Medulla oblongata (tissue), 1 donor: ENCODE results near the gene DBF4B.
"Not testable (repeated sequence)": the region's sequence is repeated elsewhere in the genome, so short reads cannot be mapped to it uniquely, and the experiment has no call there.

Experiments used
- DNase-seq: peaks from one replicate; pipeline ENCODE4 v3.0.0-alpha.2; 2015; ENCODE audit errors: extremely low spot score

DBF4B gene

DNA sequence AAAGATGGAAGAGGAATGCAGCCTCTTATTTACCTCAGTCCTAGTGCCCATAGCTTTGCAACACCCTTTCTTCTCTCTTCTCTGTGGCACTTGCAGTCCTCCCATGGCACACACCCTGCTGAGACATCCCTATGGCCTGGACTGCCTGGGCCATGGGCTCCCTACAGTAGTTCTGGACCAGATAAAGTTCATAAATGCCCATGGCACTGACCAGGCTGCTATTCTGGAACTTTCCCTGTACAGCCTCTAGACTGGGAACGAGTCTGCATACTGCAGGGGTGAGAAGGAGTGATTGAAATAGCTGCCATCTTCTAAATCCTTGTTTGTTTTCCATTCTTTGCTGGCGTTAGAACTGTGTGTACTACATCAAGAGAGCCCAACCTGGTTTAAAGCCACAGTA lies 25.8 kb downstream of the DBF4B start:
- DNase-seq, result no peak

- DNase-seq, result no peak
Observed at GRCh38 chr17:44736551-44737240, 28.2 kb downstream of the DBF4B start.

DNA sequence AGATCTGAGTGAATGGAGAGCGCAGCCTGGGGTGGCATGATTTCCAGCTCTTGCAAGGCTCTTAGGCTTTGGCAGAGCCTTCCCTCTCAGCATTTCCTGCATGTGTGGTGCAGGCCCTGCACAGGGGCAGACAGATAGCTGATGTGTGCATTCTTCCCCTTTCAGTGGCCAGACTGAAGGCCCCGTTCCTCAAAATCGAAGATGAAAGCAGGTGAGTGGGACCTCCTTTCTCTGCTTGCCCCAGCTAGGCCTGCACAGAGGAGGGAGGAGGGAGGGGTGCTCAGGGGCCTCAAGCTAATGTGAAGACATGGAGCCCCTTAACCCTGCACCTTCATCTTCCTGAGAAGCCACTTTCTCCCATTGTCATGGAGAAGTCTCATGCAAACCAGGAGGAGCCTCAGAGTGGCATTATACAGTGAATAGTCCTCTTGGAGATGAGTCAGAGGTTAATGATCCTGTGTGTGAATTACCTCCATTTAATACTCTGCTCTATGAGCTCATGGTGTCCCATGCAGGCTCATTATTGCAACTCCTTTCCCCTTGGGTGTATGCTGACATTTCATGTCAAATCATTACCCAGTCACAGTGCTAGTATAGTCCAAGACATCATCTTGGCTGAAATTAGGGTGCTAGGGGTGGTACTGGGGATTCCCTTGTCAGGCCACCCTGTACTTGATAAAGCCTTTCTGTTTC lies 29.9 kb downstream of the DBF4B start:
- no peak for DNase-seq

- no peak for DNase-seq
Observed at GRCh38 chr17:44741316-44741715, 32.9 kb downstream of the DBF4B start.

GRCh38 chr17:44745301-44745700 lies 36.8 kb downstream of the DBF4B start:
- no peak for DNase-seq

DNA sequence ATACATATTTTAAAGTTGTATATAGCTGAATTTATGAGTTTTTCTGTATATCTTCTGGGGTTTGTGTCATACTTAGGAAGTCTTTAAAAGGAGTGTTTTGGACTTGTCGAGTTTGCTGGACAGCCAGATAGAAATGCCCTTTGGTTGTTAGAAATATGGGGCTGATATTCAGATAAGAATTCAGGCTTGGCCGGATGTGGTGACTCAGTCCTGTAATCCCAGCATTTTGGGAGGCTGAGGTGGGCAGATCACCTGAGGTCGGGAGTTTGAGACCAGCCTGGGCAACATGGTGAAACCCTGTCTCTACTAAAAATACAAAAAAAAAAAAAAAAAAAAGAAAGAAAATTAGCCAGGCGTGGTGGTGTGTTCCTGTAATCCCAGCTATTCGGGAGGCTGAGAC lies 37.3 kb downstream of the DBF4B start:
- not testable (repeated sequence) for DNase-seq

- DNase-seq, result no peak
Observed at GRCh38 chr17:44747566-44747965, 39.1 kb downstream of the DBF4B start.

- DNase-seq, result no peak
Observed at GRCh38 chr17:44749076-44749979, 40.9 kb downstream of the DBF4B start.

- DNase-seq, result no peak
Observed at GRCh38 chr17:44749980-44750318, 41.5 kb downstream of the DBF4B start.

DNA sequence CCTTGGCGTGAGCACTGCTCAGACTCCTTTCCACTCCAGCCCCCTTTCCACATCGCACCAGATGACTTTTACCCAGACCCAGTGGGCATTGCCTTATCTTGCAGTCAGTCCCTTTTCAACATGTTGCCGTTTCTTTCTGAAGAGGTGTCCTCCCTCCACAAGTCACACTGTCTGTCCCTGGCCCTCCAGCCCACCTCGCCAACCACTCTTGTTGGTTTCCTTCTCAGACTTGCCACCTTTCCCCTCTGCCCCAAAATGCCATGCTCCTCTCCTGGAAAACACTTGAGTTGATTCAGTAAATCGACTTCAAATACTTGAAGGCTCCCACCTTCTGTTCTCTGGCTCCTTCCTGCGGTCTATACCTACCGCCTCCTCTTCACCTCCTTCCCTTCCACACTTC lies 42.9 kb downstream of the DBF4B start:
- DNase-seq, result no peak

DNA sequence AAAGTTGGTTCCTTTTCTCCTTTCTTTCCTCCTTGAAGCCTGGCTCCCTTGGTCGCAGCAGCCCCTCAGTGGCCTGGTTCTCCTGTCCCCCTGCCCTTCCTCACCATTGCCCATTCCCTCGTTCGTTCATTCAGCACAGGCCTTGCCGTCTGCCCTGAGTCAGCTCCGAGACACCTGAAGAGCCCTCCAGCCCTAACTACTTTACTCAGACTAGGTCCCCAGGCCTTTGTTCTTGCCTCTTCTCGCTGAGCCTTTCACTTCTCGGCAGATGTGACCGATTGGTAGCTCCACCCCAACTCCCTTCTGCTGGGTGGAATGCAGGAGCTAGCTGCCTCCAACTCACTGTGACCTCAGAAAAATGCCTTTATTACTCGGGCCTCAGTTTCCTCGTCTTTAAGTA lies 43.3 kb downstream of the DBF4B start:
- no peak for DNase-seq

DNA sequence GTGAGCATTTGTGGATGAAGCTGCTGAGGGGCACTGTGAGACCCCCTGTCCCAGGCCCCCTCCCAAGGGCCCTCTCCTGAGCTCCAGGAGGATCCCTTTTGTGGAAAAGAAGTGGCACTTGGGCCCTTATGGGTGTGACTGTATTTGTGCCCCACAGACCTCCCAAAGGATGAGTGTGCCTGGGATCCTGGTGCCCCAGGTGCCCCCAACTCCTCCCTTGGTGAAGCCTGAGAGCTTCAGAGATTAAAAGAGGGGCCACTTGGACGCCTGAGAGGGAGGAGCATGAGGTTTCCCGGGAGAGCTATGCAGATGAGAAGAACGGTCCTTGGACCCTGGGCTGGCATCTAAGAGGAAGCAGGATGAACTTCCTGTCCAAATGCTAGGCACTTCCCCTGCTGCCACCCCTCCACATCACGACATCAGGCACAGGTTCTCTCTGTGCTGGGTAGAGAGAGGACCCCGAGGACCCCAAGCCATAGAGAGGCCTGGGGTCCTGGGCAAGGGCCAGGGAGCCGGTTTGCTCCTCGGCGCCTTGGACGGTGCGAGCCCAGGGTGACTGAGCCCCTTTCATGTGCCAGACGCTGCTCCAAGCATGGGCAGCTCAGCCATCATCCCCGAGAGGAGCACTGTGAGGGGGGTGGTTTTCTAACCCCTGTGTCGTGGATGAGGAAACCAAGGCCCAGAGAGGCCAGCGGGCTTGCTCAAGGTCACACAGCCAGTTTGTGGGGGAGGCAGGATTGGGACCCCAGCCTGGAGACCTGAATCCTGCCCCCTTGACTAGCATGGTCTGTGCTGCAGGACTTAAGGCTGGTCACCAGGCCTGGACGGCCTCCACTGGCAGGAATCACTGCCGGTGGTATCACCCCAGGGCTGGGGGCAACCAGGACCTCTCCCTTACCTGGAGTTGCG lies 44.7 kb downstream of the DBF4B start:
- DNase-seq, result no peak

DNA sequence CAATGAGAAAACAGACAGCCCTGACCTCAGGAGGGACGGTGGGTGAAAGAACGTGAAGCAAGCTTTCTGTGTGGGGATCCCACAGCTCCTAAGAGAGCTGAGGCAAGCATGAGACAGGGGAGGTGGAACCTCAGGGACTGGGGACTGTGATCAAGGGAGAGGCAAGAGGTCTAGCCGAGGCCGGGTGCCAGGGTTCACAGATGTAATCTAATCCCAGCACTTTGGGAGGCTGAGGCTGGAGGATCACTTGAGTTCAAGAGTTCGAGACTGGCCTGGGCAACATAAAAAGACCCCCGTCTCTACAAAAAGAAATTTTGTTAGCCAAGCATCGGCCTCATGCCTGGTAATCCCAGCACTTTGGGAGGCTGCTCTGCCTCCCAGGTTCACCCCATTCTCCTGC lies 45.8 kb downstream of the DBF4B start:
- no peak for DNase-seq

DNA sequence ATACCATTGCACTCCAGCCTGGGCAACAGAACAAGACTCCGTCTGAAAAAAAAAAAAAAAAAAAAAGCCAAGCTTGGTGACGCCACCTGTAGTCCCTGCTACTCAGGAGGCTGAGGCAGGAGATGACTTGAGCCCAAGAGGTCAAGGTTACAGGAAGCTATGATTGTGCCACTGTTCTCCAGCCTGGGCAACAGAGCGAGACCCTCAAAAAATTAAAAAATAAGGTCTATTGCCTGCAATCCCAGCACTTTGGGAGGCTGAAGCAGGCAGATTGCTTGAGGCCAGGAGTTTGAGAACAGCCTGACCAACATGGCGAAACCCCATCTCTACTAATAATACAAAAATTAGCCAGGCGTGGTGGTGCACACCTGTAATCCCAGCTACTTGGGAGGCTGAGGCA lies 46.7 kb downstream of the DBF4B start:
- DNase-seq, result not testable (repeated sequence)

DNA sequence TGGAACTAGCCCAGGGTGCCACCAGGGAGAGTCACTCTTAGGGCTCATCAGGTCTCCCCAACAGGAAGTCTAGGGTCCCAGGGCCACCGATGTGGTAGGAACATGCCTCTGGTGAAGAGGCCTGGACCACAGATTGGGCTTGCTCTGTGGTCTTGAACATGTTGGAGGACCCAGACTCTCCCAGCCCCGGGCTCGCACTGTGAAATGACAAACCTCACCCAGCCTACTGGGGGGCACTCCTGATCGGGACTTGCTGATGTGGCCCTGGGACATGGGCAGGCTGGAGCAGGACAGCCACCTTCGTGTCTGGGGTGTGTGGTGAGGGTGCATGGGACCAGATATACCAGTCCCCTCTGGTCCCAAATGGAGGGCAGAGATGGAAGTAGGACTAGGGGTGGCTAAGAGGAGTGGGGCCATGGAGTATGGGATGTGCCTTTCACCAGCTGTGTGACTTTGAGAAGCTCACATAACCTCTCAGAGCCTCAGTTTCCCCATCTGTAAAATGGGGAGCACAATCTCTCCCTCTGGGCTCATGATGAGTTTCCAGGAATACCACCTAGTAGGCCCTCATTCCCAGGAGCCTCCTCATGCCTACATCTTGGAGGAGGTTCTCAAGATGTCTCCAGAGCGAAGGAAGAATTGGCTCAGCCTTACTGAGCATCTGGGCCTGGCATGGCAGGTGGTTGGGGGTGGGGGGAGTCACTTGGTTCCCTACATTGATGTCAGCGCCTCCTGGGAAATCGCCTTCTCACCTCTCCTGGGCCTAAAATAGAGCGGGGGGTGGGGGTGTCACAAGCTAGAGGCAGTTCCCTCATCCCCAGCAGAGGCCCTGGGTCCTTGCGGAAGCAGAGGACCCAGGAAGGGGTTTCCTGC lies 48.8 kb downstream of the DBF4B start:
- DNase-seq, result no peak

DNA sequence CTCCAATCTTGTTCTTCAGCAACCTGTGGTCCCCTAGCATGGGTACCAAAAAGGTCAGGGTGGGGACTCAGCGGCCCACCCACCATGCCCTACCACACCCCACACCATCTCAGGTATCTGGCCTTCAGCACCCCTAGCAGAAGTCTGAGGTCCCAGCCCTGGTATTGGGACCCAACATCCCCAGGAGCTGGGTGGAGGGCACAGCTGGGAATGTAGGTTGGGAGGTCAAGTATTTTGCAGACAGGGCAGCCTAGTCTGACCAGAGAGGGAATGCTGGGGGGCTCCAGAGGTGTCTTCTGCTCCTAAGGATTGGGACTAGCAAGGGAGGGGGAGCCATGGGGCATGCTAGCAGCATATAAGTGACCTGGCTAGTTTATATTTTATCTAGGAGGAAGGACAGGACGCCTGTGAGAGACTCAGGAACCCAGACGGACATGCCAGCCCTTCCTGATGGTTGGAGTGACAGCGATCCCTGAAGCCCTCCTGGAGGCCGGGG lies 49.5 kb downstream of the DBF4B start:
- no peak for DNase-seq

- no peak for DNase-seq
Observed at GRCh38 chr17:44758414-44759085, 50.1 kb downstream of the DBF4B start, which contains the start of gene ADAM11. Gene ADAM11 (plus strand): TSS chr17:44758988. CDS start chr17:44759200, 212 bp downstream.

DNA sequence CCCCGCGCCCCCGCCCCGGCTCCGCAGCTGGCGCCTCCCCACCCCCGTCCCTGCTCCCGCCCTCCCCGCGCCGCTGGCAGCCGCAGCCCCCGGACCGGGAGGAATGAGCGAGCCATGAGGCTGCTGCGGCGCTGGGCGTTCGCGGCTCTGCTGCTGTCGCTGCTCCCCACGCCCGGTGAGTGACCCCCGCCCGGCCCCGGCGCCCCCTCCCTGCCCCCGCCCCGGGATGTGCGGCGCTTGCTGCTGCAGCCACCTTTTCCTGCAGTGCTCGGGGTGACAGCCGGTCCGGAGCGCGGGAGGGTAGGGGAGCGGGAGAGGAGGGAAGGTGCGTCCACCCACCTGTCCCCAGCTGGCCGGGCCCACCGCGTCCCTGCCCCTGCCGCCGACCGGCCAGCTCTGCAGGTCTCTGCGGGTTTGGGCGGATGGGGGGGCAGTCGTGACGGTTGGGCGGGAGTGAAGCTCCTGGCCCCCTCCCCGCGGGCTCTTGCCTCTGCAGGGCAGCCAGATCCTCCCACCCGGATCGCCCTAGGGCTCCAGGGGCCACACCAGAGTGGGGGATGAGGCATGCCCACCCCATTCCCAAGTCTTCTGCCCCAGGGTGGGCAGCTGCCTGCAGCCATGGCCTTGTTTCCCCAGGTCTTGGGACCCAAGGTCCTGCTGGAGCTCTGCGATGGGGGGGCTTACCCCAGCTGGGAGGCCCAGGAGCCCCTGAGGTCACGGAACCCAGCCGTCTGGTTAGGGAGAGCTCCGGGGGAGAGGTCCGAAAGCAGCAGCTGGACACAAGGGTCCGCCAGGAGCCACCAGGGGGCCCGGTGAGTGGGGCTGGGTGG lies 50.8 kb downstream of the DBF4B start:
- DNase-seq, result no peak

GRCh38 chr17:44759916-44760243 lies 51.4 kb downstream of the DBF4B start:
- no peak for DNase-seq
